OCI-LY3 (cell line): ENCODE data around the gene SPA17.

Source experiments
- H2AFZ ChIP-seq: fragments of 200-600, 300-600 bp; shearing (Covaris generic); 2 replicates; pipeline ENCODE4 v1.6.0; 2014; ENCODE audit warnings: antibody characterized with exemption, low read depth, low read length
- H3K27ac ChIP-seq: fragments of 200-600, 300-600 bp; sonication (generic); 2 replicates; pipeline ENCODE4 v1.5.1; 2014; ENCODE audit warnings: mild to moderate bottlenecking, low read length, moderate library complexity, mixed read lengths
- H3K27me3 ChIP-seq: fragments of 200-600, 300-600 bp; sonication (generic); 2 replicates; pipeline ENCODE4 v1.6.1; 2014; ENCODE audit warnings: low read depth, low read length, mixed read lengths
- H3K36me3 ChIP-seq: fragments of 200-600, 300-600 bp; sonication (generic); replicated peaks from 2 replicates; pipeline ENCODE3; 2014; ENCODE audit warnings: low read depth, low read length, mixed read lengths
- H3K4me1 ChIP-seq: fragments of 300-600, 200-600 bp; sonication (generic); 2 replicates; pipeline ENCODE4 v1.6.1; 2014; ENCODE audit warnings: low read length, mixed read lengths
- H3K4me2 ChIP-seq: fragments of 200-600, 300-600 bp; sonication (generic); 2 replicates; pipeline ENCODE4 v1.6.1; 2014; ENCODE audit warnings: low read length, mixed read lengths
- H3K4me3 ChIP-seq: fragments of 300-600, 200-600 bp; sonication (generic); 2 replicates; pipeline ENCODE4 v1.5.1; 2014; ENCODE audit warnings: antibody characterized with exemption, mild to moderate bottlenecking, low read length, moderate library complexity
- H3K79me2 ChIP-seq: fragments of 300-600, 200-600 bp; shearing (Covaris generic); 2 replicates; pipeline ENCODE4 v1.6.1; 2014; ENCODE audit warnings: mild to moderate bottlenecking, low read length, mixed read lengths
- H3K9ac ChIP-seq: fragments of 300-600, 200-600 bp; shearing (Covaris generic); 2 replicates; pipeline ENCODE4 v1.6.0; 2014; ENCODE audit warnings: mild to moderate bottlenecking, low read length, moderate library complexity
- H3K9me3 ChIP-seq: fragments of 200-600, 300-600 bp; shearing (Covaris generic); 2 replicates; pipeline ENCODE4 v1.6.1; 2014; ENCODE audit warnings: low read length, mixed read lengths; ENCODE audit not compliant: insufficient read depth
- H4K20me1 ChIP-seq: fragments of 200-600, 300-600 bp; sonication (generic); 2 replicates; pipeline ENCODE4 v1.6.1; 2016; ENCODE audit warnings: low read length, mixed read lengths; ENCODE audit not compliant: insufficient read depth
- CTCF ChIP-seq: fragments of 200-600, 300-600 bp; sonication (generic); IDR thresholded peaks from 2 replicates; pipeline ENCODE4 v1.5.1; 2014; ENCODE audit warnings: antibody characterized with exemption, low read length, low read depth
- EZH2phosphoT487 ChIP-seq: fragments of 200-600 bp; shearing (Covaris generic); IDR thresholded peaks from 2 replicates; pipeline ENCODE4 v1.6.1; 2018; ENCODE audit warnings: antibody characterized with exemption, mixed run types, low read depth

SPA17 gene

GRCh38 chr11:124670732-124671131 is 3.0 kb upstream of the SPA17 start:
- Histone ChIP-seq H3K9ac (no peak overlapping the region), H3K4me1 (peaks cover 15% of the 10 kb centered on the region), H3K79me2 (no peaks in the 10 kb centered on the region), H3K27ac (no peak overlapping the region), H3K4me3 (no peak overlapping the region), H3K27me3 (no peaks in the 10 kb centered on the region), H3K9me3 (no peaks in the 10 kb centered on the region), H2AFZ (no peak overlapping the region), H4K20me1 (no peaks in the 10 kb centered on the region), H3K4me2 (no peak overlapping the region; the same call in 1 of the 2 replicates), H3K36me3 (no peaks in the 10 kb centered on the region)
- TF ChIP-seq EZH2phosphoT487 (no peak), CTCF (no peak)

GRCh38 chr11:124672536-124673215 is 1.0 kb upstream of the SPA17 start:
- no peaks in the 10 kb centered on the region for H3K27me3 ChIP-seq
- peak overlapping the region; percentile 79 for H3K4me2 ChIP-seq
- peaks cover 15% of the 10 kb centered on the region for H3K4me1 ChIP-seq
- TF ChIP-seq EZH2phosphoT487 (no peak), CTCF (no peak)
- H3K4me3 ChIP-seq, result peak overlapping the region; percentile 93
- H3K9ac ChIP-seq, result peak overlapping the region; percentile 78
- no peak overlapping the region for H3K27ac ChIP-seq
- no peaks in the 10 kb centered on the region for H4K20me1 ChIP-seq
- H3K79me2 ChIP-seq, result no peaks in the 10 kb centered on the region
- H3K9me3 ChIP-seq, result no peaks in the 10 kb centered on the region
- H2AFZ ChIP-seq, result peak overlapping the region; percentile 62; the same call in 1 of the 2 replicates
- no peaks in the 10 kb centered on the region for H3K36me3 ChIP-seq

GRCh38 chr11:124674168-124674517 is 439 bp downstream of the SPA17 start:
- Histone ChIP-seq H3K9ac (peak overlapping the region; percentile 36; the same call in 1 of the 2 replicates), H3K27me3 (no peaks in the 10 kb centered on the region), H3K4me1 (peaks cover 15% of the 10 kb centered on the region), H3K4me2 (peak overlapping the region; percentile 79), H2AFZ (no peak overlapping the region; the same call in 1 of the 2 replicates), H3K79me2 (no peaks in the 10 kb centered on the region), H3K27ac (no peak overlapping the region), H4K20me1 (no peaks in the 10 kb centered on the region), H3K9me3 (no peaks in the 10 kb centered on the region), H3K4me3 (peak overlapping the region; percentile 93), H3K36me3 (no peaks in the 10 kb centered on the region)
- TF ChIP-seq EZH2phosphoT487, result no peak
- no peak for TF ChIP-seq CTCF

GRCh38 chr11:124674571-124674970 is 867 bp downstream of the SPA17 start:
- Histone ChIP-seq H3K9me3 (no peaks in the 10 kb centered on the region), H3K4me3 (peak overlapping the region; percentile 93), H3K36me3 (no peaks in the 10 kb centered on the region), H3K79me2 (no peaks in the 10 kb centered on the region), H2AFZ (no peak overlapping the region), H3K9ac (no peak overlapping the region), H4K20me1 (no peaks in the 10 kb centered on the region), H3K27ac (no peak overlapping the region), H3K4me1 (peaks cover 15% of the 10 kb centered on the region), H3K4me2 (peak overlapping the region; percentile 79), H3K27me3 (no peaks in the 10 kb centered on the region)
- TF ChIP-seq CTCF (no peak), EZH2phosphoT487 (no peak)
